Measurements from ENCODE around the gene RASGRF2.

The RASGRF2 gene

GRCh38 chr5:80962630-80963520 is 2.7 kb downstream of the RASGRF2 start:
- Mint-ChIP-seq H3K36me3 (ENCODE audit: low read depth) (no peaks in the 10 kb centered on the region), H3K4me3 (no peak overlapping the region), H3K27ac (no peak overlapping the region), H3K27me3 (ENCODE audit: low read depth, poor library complexity) (peaks cover 78% of the 10 kb centered on the region), H3K4me1 (peaks cover 19% of the 10 kb centered on the region), H3K9me3 (no peaks in the 10 kb centered on the region)
- no peak for DNase-seq
- no peak for TF ChIP-seq CTCF (IDR thresholded peaks at IDR 0.05)

DNA sequence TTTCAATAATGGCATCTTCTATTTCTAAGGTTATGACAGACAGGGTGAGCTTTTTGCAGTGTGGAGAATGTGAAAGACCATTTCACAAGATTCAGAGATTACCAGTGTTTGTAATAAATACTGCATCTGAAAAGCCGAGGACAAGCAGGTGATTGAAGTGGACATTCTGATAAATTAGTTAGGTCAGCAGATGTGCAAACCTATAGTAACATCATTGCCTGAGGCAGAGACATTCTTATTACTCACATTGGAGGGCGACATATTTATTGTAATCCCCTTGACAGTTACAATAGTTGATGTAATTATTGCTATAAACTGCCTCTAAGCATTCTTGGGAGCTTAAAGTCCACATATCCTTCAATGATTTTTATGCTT is 3.3 kb downstream of the RASGRF2 start:
- TF ChIP-seq CTCF (IDR thresholded peaks at IDR 0.05): no peak
- no peaks in the 10 kb centered on the region for H3K36me3 Mint-ChIP-seq (ENCODE audit: low read depth)
- H3K4me3 Mint-ChIP-seq: no peak overlapping the region
- no peaks in the 10 kb centered on the region for H3K9me3 Mint-ChIP-seq
- DNase-seq: no peak
- H3K4me1 Mint-ChIP-seq: peaks cover 19% of the 10 kb centered on the region
- peaks cover 71% of the 10 kb centered on the region for H3K27me3 Mint-ChIP-seq (ENCODE audit: low read depth, poor library complexity)
- H3K27ac Mint-ChIP-seq: no peak overlapping the region

DNA sequence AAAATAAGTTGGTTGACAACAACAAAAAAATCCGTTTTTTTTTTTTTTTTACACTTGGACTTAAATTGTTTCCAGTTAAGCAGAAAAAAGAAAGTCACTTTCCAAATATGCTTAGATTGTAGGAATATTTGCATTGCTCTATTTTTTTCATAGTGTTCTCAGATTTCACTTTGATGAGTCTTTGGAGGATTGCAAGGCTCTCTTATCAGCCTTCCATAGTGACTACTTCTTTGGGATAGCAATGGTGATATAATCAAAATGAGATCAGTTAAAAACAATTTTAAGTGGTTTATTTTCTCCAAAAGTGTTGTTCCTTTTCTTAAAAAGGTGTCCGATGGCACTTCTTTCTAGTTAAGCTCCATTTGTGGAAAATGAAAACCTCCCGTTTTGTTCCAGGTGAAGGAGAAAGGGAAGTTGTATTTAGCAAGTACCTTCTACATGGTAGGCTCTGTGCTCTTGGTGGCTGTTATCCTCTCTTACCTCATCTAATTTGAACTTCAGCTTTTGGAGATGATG is 3.9 kb downstream of the RASGRF2 start:
- H3K9me3 Mint-ChIP-seq: no peaks in the 10 kb centered on the region
- H3K27me3 Mint-ChIP-seq (ENCODE audit: low read depth, poor library complexity): peaks cover 66% of the 10 kb centered on the region
- no peak for TF ChIP-seq CTCF (IDR thresholded peaks at IDR 0.05)

DNA sequence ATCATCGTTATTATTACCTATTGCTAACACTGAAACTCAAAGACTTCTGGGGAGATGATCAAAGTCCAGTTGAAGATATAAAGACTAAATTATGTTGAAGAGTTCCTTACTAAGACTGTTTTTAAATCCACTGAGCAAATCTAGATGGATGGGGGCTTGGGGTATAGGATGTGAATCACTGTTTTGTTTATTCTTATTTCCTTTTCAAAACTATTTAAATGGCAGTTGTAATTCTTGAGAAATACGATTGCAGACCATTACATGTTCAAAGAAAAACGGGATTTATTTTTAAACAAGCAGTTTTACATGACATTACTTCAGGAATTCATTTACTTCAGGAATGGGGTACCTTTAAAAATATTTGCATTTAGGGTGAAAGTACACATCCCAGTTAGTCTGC is 4.3 kb downstream of the RASGRF2 start:
- Mint-ChIP-seq H3K27me3 (ENCODE audit: low read depth, poor library complexity) (peaks cover 63% of the 10 kb centered on the region), H3K4me3 (no peak overlapping the region), H3K27ac (no peak overlapping the region), H3K9me3 (no peaks in the 10 kb centered on the region), H3K4me1 (peaks cover 17% of the 10 kb centered on the region), H3K36me3 (ENCODE audit: low read depth) (no peaks in the 10 kb centered on the region)
- no peak for DNase-seq
- no peak for TF ChIP-seq CTCF (IDR thresholded peaks at IDR 0.05)

More for the DNA sequence above, 3.9 kb downstream of the RASGRF2 start:
- H3K4me1 Mint-ChIP-seq: peaks cover 19% of the 10 kb centered on the region
- H3K27ac Mint-ChIP-seq: no peak overlapping the region
- no peak for DNase-seq
- H3K4me3 Mint-ChIP-seq: no peak overlapping the region
- no peaks in the 10 kb centered on the region for H3K36me3 Mint-ChIP-seq (ENCODE audit: low read depth)

DNA sequence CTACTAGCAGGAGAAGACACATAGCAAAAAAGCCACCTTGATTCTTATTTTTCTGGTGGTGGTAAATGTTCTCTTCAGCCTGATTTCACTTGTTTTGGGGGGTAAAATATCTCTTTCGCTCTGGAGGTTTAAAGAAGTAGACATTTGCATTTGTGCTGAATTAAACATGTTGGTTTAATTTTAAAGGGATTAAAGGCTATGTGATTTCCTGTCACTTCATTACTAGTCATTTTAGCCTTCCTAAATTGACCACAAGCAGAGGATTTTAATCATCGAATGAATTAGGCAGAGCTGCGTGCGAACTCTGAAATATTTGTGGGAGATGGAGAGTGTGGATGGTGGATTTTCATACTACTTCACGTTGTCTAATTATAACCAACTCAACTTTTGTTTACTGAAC is 4.8 kb downstream of the RASGRF2 start:
- Mint-ChIP-seq H3K36me3 (ENCODE audit: low read depth) (no peaks in the 10 kb centered on the region), H3K4me3 (no peak overlapping the region), H3K27ac (no peak overlapping the region), H3K9me3 (no peaks in the 10 kb centered on the region), H3K4me1 (peaks cover 12% of the 10 kb centered on the region), H3K27me3 (ENCODE audit: low read depth, poor library complexity) (peaks cover 60% of the 10 kb centered on the region)
- TF ChIP-seq CTCF (IDR thresholded peaks at IDR 0.05): no peak
- no peak for DNase-seq

Data from nephron progenitor cell (in vitro differentiated cells).